ENCODE data around the gene ISYNA1.

DNA sequence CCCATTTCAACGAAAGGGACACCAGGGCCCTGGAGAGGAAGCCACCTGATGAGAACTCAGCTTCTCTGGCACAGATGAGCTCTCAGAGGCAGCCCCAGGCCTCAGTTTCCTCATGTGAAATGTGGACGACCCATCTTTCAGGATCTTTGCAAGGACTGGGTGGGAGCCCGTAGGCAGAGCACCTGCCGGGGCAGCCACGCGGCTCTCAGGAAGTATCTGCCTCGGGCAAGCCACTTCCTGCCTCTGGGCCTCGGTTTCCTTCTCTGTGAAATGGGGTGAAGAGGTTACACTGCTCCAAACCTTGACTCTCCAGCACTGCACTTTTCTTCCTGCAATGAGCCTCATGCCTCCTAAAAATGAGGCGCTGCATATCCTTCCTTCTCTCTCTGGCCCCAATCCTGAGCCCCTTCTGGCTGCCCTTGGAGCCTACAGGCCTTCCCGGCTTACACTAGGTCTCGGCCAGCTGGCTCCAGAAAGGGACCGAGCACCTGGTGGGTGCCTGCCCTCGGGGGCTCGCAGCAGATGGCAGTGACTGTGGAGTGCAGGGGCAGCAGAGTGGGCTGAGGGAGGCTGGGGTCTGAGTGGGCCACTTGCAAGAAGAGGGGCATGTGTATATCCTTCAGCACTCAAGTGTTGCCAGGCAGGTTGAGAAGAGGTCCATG lies 15.3 kb downstream of the ISYNA1 start:
- TF ChIP-seq, protein P1, sequence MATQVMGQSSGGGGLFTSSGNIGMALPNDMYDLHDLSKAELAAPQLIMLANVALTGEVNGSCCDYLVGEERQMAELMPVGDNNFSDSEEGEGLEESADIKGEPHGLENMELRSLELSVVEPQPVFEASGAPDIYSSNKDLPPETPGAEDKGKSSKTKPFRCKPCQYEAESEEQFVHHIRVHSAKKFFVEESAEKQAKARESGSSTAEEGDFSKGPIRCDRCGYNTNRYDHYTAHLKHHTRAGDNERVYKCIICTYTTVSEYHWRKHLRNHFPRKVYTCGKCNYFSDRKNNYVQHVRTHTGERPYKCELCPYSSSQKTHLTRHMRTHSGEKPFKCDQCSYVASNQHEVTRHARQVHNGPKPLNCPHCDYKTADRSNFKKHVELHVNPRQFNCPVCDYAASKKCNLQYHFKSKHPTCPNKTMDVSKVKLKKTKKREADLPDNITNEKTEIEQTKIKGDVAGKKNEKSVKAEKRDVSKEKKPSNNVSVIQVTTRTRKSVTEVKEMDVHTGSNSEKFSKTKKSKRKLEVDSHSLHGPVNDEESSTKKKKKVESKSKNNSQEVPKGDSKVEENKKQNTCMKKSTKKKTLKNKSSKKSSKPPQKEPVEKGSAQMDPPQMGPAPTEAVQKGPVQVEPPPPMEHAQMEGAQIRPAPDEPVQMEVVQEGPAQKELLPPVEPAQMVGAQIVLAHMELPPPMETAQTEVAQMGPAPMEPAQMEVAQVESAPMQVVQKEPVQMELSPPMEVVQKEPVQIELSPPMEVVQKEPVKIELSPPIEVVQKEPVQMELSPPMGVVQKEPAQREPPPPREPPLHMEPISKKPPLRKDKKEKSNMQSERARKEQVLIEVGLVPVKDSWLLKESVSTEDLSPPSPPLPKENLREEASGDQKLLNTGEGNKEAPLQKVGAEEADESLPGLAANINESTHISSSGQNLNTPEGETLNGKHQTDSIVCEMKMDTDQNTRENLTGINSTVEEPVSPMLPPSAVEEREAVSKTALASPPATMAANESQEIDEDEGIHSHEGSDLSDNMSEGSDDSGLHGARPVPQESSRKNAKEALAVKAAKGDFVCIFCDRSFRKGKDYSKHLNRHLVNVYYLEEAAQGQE (IDR thresholded peaks at IDR 0.05; ENCODE audit: low read depth) = no peak
- TF ChIP-seq TCF12 (IDR thresholded peaks at IDR 0.05; ENCODE audit: low read depth) (no peak), NFIC (IDR thresholded peaks at IDR 0.05) (no peak), TEAD4 (IDR thresholded peaks at IDR 0.05) (no peak), EP300 (IDR thresholded peaks at IDR 0.05; ENCODE audit: borderline replicate concordance) (no peak), YY1 (IDR thresholded peaks at IDR 0.05; ENCODE audit: low read depth) (no peak), CREB1 (IDR thresholded peaks at IDR 0.05; ENCODE audit: low read depth) (no peak), TAF1 (IDR thresholded peaks at IDR 0.05; ENCODE audit: low read depth) (no peak), ZBTB7A (IDR thresholded peaks at IDR 0.05; ENCODE audit: low read depth) (no peak), CEBPB (IDR thresholded peaks at IDR 0.05) (no peak), RAD21 (IDR thresholded peaks at IDR 0.05; ENCODE audit: low read depth) (no peak)
- TF ChIP-seq, protein P2, sequence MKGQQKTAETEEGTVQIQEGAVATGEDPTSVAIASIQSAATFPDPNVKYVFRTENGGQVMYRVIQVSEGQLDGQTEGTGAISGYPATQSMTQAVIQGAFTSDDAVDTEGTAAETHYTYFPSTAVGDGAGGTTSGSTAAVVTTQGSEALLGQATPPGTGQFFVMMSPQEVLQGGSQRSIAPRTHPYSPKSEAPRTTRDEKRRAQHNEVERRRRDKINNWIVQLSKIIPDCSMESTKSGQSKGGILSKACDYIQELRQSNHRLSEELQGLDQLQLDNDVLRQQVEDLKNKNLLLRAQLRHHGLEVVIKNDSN (IDR thresholded peaks at IDR 0.05) = no peak
- TF ChIP-seq, protein P3, sequence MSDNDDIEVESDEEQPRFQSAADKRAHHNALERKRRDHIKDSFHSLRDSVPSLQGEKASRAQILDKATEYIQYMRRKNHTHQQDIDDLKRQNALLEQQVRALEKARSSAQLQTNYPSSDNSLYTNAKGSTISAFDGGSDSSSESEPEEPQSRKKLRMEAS (IDR thresholded peaks at IDR 0.05) = no peak
